ENCODE measurements around the gene AKR1D1.
"Not testable (repeated sequence)": the region's sequence is repeated elsewhere in the genome, so short reads cannot be mapped to it uniquely, and the experiment has no call there.

Gene AKR1D1

DNA sequence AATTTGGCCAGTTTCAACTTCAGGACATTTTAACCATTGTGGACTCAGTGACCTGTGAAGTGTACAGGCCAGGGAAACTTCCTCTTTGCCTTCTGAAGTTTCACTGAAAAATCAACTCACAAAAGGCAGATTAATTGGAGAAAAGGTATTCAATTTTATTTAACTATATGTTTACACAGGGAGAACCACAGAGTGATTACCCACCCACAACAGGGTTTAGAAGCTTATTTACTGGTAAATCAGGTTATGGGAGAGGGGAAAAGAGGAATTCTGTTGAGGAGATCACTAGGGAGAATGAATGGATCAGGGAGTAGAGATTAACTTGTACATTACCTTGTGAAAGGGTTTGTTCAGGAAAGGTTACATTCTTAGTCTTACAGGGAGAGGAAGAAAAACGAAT lies 1.7 kb upstream of the AKR1D1 start:
- no peak for DNase-seq

DNA sequence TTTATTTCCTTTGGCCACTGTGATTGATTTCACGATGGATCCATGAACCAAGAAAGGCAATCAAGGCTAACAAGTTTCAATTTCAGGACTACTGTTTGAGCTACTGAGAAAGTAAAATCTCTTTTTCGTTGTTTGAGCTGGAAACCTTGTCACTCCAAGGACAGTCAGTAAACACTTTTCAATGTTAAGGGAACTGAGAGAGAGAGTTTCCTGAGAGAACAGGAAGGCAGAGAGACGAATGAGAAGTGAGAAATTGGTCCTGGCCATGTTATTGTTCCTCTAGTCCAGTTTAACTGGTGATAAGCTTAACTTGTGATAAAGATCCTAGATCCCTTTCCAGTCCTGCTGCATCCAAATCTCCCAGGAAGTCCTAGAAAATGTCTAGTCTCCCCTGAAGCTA lies 909 bp upstream of the AKR1D1 start:
- DNase-seq, result no peak

- DNase-seq, result not testable (repeated sequence)
Observed at GRCh38 chr7:138075786-138076185, 473 bp upstream of the AKR1D1 start.

GRCh38 chr7:138077809-138078208 lies 1.6 kb downstream of the AKR1D1 start:
- DNase-seq, result peak; percentile 39

- DNase-seq, result no peak
Observed at GRCh38 chr7:138079137-138079536, 2.9 kb downstream of the AKR1D1 start.

- DNase-seq, result no peak
Observed at GRCh38 chr7:138081868-138082267, 5.6 kb downstream of the AKR1D1 start.

GRCh38 chr7:138083859-138084258 lies 7.6 kb downstream of the AKR1D1 start:
- no peak for DNase-seq

DNA sequence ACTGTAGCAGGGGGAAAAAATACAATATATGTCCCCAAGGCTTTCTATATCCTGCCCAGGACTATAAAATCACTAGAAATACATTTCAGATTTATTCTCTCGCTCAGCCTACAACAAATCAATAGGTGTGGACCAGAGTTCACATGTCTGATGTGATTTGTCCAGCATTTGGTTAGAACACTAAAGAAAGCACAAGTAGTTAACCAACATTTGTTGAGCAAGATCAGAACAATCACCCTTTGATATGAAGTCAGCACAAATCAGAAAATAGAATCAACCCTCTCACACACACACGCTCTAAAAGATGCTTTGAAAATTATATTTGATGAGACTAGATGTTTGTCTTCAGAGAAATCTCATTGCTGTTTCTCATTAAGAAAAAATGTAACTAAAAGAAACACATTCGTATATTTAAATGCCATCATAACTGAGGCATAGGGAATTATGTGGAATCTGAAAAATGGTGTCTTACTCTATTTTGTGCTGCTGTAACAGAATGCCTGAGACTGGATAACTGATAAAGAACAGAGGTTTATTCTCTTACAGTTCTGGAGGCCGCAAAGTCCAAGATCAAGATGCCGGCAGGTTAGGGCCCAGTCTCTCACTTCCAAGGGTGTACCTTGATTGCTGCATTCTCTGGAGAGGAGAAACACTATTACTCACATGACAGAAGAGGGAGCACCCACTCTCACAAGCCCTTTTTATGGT lies 10.5 kb downstream of the AKR1D1 start:
- no peak for DNase-seq

- peak; percentile 50 for DNase-seq
Observed at GRCh38 chr7:138089080-138089901, 13.0 kb downstream of the AKR1D1 start.

DNA sequence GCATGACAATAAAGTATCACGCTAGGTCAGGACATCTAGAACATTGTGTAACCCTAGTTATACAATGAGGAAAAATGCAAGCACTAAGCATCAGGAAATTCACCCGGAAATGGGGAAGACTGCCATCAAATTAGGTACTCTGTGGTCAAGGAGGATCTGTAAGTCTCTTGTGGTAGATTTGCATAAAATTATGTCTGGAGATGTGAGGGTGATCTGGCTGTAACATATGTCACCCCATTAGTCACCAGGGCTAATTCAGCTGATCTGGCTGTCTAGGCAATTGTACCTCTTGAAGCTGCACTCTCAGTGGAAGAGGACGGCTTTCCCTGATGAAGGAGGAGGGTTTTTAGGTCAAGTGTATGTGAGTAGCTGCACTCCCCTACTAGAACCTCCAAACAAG lies 14.8 kb downstream of the AKR1D1 start:
- DNase-seq, result no peak

- DNase-seq, result not testable (repeated sequence)
Observed at GRCh38 chr7:138091840-138092239, 15.6 kb downstream of the AKR1D1 start.

GRCh38 chr7:138092486-138093028 lies 16.3 kb downstream of the AKR1D1 start:
- no peak for DNase-seq

DNA sequence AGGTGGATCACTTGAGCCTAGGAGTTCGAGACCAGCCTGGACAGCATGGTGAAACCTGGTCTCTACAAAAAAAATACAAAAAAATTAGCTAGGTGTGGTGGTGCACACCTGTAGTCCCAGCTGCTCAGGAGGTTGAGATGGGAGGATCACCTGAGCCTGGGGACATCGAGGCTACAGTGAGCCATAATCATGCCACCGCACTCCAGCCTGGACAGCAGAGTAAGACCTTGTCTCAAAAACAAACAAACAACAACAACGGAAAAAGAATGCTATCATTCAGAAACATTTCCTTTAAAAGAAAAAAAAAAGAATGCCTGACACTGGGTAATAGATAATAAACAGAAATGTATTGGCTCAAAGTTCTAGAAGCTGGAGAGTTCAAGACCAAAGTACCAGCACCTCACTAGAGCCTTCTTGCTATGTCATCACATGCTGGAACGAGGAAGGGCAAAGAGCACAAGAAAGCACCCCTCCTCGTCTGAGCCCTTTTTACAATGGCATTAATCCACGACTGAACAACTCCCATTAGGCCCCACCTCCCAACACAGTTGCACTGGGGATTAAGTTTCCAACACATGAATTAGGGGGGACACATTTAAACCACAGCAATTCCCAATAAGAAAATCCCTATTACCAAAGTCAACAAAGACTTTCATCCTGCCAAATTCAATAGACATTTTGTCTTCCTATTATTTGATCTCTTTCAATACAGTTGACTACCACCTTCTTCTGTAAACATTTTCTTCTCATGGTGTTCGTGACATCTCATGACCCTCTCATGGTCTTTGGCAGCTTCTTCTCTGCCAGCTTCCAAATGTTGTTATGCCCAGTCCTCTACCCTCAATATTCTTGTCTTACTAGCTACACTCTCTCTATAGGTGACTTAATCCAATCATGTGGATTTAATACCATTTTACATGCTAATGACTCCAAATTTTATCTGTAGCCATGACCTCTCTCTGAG lies 20.0 kb downstream of the AKR1D1 start:
- DNase-seq, result no peak

DNA sequence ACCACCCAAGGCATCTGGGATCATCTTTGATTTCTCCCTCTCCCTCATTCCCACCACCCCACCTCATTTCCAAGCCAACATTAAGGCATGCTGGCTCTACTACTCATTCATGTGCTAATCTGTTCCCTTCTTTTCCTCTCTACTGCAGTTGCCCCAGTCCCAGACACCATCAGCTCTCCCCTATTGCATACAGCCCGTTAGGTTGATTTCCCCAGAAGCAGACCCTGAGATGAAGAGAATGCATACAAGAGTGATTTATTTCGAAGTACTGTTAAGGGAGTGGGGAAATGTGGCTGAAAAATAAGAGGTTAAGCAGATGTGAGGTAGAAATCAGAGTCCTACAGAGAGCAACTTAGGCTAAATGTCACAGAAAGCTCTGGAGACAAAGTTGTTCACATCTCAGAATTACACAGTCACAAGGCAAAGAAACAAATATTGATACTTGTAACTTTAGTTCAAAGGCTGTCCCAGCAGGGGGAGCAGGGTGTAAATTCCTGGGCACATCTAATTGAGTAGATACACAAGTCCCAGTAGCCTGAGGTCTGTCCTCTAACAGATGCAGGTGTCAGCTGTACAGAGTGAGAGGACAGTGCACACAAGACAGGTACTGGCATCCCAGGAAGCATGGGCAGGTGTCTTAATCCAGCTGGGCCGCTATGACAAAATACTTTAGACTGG lies 20.9 kb downstream of the AKR1D1 start:
- DNase-seq, result peak; percentile 34

DNA sequence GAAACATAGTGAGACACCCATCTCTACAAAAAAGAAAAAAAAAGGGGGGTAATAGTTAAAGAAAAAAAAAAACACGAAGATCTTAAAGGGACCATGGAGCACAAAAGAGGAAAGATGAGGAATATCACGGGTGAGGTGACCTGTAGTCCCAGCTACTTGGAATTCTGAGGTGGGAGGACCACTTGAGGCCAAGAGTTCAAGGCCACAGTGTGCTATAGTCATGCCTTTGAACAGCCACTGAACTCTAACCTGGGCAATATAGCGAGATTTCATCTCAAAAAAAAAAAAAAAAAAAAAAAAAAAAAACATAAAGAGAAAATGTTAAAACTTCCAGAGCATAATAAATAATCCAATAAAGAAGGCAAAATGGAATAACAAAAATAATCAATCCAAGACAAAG lies 23.6 kb downstream of the AKR1D1 start:
- no peak for DNase-seq

DNA sequence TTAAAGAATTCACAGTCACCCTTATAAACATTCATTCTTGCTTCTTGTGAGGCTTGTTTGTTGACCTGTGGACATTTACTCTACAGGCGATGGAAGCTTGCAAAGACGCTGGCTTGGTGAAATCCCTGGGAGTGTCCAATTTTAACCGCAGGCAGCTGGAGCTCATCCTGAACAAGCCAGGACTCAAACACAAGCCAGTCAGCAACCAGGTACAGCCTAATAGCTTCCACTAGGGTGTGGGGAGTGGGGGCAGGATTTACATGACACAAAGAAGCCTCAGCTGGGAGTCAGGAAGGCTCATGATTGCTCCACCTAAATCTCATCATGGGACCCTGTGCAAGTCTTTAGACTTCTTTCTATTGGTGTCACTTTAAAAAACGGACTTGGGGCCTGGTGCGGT lies 29.0 kb downstream of the AKR1D1 start:
- no peak for DNase-seq

DNA sequence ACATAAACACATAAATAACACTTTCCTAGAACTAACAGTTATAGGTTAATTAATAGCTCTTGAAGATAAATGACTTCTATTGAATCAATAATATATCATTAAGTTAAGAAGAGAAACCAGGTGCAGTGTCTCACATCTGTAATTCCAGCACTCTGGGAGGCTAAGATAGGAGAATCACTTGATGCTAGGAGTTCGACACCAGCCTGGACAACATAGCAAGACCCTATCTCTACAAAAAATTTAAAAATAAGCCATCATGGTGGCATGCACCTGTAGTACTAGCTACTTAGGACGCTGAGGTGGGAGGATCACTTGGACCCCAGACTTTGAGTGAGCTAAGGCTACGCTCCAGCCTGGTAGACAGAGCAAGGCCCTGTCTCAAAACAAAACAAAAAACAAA lies 38.8 kb downstream of the AKR1D1 start:
- no peak for DNase-seq

DNA sequence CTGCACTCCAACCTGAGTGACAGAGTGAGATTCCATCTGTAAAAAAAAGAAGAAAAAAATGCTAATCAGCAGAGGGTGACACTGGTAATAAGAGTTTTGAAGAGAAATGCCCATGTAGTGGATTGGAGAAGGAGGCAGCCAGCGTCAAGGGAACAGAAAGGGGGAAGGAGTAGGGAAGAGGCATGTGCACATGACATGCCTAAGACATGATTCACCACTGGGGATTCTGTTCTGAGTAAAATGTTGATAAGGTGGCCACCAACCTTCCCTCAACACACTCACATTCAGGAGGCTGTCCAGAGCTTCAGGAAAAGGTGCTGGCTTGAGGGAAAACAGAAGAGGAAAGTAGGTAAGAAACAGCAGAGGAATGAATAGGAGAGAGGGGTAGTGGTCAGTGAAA lies 39.9 kb downstream of the AKR1D1 start:
- peak; percentile 76 for DNase-seq

DNA sequence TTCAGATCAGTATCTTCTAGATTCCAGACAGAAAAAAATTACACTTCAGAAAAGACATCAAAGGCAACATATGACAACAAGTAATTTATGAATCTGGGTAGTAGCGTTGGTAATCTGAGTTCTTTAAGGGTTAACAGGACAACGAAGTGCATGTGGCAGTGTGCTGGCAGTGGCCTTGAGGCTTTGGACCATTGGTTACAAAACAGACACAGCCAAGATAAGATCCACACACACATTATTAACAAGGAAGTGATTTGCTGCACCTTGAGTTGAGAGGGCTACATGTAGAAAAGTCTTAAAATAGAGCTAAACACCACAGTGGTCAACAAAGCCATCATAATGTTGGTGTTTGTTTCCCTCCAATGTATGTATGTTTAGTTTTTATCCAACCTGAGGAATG lies 40.6 kb downstream of the AKR1D1 start:
- DNase-seq, result no peak

DNA sequence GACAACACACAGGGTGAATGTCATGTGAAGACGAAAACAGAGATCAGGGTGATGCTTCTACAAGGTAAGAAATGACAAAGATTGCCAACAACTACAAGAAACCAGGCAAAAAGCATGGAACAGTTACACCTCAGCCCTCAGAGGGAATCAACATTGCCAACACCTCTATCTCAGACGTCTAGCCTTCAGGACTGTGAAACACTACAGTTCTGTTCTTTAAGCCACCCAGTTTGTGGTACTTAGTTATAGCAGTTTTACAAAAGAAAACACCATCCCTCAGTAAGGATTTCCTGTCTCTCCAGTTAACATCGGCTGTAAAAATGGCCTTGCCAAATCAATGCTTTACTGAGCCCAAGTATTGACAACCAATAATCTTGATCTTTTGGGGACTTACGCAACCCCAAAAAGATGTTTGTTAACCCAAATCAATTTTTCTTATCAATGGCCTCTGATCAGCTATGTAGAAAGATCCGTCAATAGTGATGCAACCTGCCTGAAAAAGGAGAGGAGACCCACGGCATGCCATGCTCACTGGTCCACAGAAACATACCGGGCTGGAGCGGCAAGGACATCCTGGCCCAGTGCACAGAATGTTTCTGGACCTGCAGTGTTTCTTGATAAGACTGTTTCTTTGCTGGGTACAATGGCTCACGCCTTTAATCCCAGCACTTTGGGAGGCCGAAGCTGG lies 44.0 kb downstream of the AKR1D1 start:
- DNase-seq, result no peak

DNA sequence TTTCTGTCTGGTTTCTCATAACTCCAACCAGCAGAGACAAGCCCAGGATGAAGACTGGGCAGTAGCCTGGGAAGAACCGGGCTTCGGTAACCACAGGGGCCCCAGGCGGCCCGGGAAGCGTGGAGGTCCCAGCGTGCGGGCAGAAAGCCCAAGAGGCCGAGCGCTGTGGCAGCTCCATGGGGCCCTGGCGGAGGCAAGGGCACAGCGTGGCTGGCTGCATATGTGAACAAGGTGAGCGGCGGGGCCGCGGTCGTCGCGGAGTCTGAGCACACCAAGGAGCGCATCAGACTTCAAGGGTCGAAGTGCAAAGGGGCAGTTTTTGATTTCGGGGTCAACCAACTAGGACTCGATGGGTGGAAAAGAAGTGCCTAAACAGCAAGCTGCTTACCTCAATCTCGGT lies 45.9 kb downstream of the AKR1D1 start:
- DNase-seq, result no peak

DNA sequence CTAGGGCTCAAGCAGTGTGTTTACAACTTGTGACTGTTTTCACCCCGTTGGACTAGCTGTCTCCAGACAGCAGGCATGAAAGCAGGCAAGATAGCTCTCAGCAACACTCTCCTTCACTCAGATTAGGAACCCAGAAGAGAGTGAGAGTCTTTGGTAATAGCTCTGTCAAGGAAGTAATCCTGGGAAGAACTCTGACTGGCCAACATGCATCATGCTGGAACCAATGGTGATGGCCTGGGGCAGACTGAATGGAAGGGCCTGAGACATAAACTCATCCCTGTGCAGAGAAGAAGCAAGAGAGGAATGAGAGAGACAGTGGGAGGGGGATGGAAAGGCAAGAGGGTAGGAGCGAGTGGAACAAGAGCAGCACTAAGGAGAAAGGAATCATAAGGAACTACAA lies 48.9 kb downstream of the AKR1D1 start:
- peak; percentile 64 for DNase-seq

Data from EL (cell line).